GM18873 (cell line): Measurements from ENCODE around the gene EPN1.
"Not testable (repeated sequence)": the region's sequence is repeated elsewhere in the genome, so short reads cannot be mapped to it uniquely, and the experiment has no call there.

Source experiments
- ATAC-seq: cut with Tn5 transposase; IDR thresholded peaks from one replicate; pipeline ENCODE4 v1.9.1; 2021; ENCODE audit warnings: mild to moderate bottlenecking, moderate library complexity, moderate number of reproducible peaks; ENCODE audit not compliant: unreplicated experiment, low FRiP score

Gene EPN1

DNA sequence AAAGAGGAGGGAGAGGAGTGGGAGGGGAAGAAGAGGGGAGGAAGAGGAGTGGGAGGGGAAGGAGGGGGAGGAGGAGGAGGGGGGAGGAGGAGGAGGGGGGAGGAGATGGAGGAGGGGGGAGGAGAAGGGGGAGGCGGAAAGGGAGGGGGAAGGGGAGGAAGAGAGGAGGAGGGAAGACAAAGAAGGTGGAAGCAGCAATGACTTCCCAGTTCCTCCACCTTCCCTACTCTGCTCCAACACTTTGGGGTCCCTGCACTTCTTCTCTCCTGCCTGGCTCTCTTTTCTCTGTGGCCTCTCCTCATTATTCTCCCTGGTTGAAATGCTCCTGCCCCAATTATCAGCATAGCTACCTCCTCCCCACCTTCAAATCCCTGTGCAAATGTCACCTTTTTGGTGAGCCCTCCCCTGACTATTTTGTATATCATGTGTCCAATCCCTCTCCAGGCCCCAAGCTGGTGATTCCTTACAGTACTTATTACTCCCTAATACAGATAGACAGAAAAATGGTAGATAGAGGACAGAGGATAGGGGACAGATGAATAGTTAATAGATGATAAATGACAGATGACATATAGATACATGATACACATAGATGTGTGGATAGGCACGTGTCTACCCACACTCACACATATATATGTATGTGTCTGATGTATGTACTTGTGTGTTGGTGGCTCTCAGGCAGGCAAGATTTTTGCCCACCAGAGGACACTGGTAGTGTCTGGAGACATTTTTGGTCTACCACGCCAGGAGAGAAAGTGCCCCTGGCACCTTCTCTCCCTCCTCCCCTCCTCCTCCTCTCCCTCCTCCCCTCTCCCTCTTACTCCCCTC lies 38.0 kb downstream of the EPN1 start:
- no peak for ATAC-seq

DNA sequence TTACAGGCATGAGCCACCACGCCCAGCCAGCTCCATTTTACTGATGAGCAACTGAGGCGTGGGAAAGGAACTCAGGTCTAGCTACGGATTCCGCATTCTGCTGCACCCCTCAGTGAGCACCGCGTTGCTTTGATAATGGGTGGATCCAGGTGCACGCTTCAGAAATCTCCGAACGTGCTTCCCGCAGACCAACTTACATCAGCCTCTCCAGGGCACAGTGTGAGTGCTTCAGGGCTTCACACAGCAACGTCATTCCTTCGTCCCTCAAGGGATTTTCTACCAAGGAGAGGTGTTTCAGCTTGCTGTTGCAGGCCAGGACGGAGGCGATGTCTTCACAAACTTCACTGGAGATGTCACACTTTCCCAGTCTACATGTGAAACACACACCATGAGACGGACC lies 41.5 kb downstream of the EPN1 start:
- ATAC-seq = no peak

DNA sequence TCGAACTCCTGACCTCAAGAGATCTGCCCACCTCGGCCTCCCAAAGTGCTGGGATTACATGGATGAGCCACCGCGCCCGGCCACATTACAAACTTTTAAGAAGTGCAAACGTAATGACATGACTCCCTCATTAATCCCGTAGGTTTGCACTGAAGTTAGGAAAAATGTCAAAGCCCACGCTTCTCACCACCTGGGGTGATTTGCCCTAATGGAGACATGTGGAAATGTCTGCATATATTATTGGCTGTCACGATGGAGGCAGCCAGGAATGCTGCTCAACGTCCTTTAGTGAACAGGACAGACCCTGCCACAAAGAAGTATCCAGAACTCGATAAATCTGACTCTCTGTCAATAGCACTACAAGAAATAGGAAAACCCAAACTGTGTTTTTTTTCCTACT lies 42.2 kb downstream of the EPN1 start:
- ATAC-seq = no peak

DNA sequence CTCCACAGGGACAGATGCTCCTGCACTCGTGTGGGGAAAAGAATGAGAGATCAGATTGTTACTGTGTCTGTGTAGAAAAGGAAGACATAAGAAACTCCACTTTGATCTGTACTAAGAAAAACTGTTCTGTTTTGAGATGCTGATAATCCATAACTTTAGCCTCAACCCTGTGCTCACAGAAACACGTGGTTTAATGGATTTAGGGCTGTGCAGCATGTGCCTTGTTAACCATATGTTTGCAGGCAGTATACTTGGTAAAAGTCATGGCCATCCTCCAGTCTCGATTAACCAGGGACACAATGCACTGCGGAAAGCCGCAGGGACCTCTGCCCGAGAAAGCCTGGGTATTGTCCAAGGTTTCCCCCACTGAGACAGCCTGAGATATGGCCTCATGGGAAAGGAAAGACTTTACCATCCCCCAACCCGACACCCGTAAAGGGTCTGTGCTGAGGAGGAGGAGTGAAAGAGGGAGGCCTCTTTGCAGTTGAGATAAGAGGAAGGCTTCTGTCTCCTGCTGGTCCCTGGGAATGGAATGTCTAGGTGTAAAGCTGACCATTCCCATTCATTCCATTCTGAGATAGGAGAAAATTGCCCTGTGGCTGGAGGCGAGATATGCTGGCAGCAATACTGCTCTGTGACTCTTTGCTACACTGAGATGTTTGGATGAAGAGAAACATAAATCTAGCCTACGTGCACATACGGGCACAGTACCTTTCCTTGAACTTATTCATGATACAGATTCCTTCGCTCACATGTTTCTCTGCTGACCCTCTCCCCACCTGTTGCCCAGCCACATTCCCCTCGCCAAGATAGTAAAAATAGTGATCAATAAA lies 43.1 kb downstream of the EPN1 start:
- not testable (repeated sequence) for ATAC-seq

DNA sequence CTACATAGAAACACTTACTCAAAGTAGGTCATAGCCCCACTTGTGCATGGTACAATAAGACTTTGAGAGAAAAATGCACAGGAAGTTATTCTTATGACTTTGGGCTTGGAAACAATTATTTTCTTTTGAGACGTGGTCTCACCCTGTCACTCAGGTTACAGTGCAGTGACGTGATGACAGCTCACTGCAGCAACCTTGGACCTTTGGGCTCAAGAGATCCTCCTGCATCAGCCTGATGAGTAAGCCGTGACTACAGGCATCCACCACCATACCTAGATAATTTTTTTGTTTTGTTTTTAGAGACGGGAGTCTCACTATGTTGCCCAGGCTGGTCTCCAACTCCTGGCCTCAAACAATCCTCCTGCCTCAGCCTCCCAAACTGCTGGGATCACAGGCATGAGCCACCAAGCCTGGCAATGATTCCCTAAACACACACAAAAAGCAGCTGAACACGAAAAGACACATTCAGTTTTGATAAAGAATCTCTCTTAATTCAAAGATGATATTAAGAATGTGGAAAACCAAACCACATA lies 45.3 kb downstream of the EPN1 start:
- no peak for ATAC-seq

DNA sequence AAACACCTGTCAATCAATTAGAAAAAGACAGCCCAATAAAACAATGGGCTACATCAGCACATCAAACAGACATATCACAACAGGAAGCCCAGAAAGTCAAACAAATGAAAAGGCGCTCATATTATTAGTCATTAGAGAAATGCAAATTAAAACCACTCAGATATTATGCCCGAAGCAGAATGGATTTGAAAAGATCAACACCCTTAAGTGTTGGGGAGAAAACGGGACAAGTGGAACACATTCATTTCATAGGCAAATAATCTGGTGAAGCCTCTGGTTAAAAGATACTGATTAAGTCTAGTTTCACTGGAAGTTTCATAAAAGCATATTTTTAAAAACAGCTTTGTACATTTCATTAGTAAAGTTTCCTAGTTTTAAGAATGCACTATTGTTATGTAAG lies 45.8 kb downstream of the EPN1 start:
- no peak for ATAC-seq

DNA sequence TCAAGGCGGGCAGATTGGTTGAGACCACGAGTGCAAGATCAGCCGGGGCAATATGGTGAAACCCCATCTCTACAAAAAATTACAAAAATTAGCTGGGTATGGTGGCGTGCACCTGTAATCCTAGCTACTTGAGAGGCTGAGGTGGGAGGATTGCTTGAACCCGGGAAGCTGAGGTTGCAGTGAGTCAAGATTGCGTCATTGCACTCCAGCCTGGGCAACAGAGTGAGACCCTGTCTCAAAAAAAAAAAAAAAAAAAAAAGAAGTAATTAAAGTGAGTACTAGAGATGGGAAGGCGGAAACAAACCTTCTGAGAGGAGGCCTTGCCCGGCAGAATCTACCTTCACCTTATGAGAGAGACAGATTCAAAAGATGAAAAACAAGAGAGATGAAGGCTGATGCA lies 48.5 kb downstream of the EPN1 start:
- no peak for ATAC-seq

DNA sequence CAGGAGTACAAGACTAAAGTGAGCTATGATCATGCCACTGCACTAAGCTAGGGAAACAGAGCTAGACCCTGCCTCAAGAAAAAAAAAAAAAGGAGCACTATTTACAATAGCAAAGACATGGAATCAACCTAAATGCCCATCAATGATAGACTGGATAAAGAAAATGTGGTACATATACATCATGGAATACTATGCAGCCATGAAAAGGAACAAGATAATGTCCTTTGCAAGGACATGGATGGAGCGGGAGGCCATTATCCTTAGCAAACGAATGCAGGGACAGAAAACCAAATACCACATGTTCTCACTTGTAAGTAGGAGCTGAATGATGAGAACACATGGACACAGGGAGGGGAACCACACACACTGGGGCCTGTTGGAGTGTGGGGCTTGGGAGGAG lies 55.4 kb downstream of the EPN1 start:
- not testable (repeated sequence) for ATAC-seq

DNA sequence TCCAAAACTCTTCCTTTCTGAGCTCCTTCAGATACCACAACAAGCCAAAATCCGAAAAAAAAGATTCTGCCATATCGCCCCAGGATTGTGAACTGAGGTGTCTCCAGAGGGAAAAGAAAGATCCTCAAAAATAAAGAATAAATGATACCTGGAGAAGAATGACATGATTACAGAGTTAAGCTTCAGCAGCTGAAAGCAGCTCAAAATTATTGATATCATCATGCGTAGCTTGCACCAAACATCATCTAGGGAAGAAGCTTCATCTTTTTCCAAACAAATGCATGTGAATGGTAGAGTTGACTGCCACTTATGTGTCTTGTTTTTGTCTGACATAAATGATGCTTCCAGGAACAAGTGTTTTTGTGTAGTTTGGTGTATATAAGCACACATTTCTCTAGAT lies 63.3 kb downstream of the EPN1 start, which contains the start of gene NLRP9:
Gene NLRP9, minus strand, starts transcription at position 101 of the 400 bp plus-strand sequence. Its CDS starts 28 bp downstream, at position 73.
- ATAC-seq = no peak

DNA sequence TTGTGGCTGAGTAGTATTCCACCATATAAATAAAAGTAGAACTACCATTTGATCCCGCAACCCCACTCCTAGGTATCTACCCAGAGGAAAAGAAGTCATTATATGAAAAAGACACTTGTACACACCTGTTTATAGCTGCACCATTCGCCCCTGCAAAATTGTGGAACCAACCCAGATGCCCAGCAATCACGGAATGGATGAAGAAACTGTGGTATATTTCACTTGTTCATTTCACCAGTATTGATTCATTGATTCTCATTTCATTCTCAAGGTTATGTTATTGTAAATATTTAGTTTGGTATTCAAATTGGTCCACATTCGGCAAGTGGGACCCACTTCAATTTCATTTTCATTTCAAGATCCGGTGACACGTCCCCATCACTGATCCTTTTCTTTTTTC lies 75.7 kb downstream of the EPN1 start:
- no peak for ATAC-seq

DNA sequence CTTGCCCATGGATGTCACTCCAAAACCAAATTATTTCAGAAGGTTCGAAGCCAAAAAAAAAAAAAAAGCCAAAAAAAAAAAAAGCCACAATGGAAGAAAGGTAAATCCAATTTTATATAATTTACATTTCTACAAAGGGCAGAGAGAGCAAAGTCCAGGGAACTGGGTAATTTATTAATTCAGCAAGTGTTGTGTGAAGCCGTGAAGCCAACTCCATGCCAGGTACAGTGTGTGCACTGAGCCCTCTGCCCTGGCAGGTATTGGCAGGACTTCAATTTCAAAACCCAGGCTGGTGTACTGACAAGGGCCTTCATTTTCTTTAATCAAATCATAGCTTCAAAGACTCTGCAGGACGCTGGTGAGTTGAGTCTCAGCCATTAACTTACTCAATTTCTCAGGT lies 78.4 kb downstream of the EPN1 start:
- no peak for ATAC-seq

DNA sequence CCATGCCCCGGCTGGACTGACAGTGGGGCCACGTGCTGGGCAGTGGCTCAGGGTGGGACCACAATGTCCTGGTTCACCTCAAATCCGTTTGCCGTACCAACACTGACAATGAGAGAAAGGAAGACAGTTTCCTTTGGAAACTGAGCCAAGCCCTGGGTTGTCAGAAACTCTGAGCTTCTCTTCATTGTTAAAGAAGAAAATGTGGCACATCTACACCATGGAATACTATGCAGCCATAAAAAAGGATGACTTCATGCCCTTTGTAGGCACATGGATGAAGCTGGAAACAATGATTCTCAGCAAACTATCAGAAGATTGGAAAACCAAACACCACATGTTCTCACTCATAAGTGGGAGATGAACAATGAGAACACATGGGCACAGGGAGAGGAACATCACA lies 81.8 kb downstream of the EPN1 start:
- ATAC-seq = not testable (repeated sequence)

DNA sequence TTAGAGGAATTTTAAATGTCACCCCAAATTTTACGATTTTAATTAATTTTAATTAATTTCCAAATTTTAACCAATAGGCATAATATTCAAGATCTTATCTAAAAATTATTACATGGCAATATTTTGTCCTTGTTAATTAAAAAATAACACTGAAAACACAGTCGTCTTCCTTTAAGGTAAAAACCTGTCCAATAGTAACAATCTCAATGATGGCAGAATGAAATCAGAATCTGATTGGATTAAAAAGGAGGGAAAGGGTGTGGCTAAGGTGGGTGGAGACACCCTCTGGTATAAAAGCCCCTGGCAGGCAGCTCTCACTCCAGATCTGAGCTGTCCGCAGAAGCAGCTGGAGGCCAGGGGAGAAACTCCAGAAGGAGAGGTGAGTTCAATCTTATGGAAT lies 83.8 kb downstream of the EPN1 start, which contains the start of gene RFPL4A:
Gene RFPL4A, plus strand, starts transcription at position 301 of the 400 bp plus-strand sequence. CDS start 2,704 bp downstream, outside the sequence.
- ATAC-seq = not testable (repeated sequence)
